KG1 (cell line): ENCODE data around the gene TDP2.

Experiments used
- DNase-seq: peaks from one replicate; lab custom pipeline; 2025; lab: John Stamatoyannopoulos, UW

The TDP2 gene

DNA sequence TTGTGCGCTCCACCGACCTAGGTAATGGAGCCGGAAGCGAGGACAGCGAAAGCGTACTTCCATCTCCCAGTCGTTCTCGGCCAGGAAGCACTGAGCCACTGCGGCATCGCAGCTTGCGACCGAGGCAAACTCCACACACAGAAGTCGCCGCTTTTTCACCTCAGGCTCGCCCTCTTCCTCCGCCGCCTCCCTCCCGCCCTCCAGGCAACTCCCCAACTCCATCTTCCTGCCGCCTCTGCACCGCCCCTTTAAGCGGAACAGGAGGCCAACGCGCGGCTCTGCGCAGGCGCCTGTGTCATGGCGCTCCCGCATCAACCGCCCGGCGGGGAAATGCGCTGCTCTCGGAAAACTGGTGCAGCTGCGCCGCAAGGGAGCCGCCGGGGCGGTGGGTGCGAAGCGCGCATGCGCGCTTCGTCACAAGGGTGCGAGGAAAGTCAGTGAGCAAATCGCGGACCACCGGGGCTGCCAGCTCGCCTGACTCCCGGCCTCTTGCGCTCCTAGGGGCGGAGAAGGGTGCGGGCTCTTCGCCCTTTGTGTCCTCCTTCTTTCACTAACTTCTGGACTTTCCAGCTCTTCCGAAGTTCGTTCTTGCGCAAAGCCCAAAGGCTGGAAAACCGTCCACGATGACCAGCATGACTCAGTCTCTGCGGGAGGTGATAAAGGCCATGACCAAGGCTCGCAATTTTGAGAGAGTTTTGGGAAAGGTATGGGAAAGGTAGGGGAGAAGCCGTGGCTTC is at the start of gene TDP2, which contains the start of gene ACOT13:
Gene TDP2 (minus strand): TSS at position 259 of the 737 bp plus-strand sequence. CDS start 37 bp downstream, at position 222.
Gene ACOT13 (plus strand): TSS at position 437 of the 737 bp plus-strand sequence. CDS start 187 bp downstream, at position 624.
- DNase-seq = peak; percentile 95

DNA sequence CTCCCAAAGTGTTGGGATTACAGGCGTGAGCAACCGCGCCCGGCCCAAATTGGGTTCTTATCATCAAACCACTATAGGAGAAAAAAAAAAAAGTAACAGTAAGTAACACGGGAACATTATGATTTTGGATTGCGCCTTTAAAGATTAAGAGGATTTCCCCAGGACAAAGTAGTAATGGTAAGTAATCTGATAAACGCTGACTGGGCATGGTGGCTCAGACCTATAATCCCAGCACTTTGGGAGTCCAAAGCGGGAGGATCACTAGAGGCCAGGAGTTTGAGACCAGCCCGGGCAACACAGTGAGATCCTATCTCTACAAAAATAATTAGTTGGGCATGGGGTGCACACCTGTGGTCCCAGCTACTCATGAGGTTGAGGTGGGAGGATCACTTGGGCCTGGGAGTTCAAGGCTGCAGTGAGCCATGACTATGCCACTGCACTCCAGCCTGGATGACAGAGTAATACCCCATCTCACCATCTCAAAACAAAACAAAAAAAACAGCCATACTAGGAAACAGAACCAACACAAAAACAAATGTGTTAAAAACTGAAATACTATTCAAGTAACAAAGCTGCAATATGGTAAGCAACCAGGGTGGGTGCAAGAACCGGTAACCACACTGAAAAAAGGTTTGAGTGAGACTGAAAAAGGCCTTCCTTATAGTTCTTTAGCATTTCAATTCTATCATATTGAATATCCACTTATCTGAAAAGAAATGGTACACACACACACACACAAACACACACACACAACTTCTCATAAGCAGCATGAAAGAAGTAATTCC is 44.0 kb upstream of the TDP2 start:
- no peak for DNase-seq

- DNase-seq = no peak
Measured at GRCh38 chr6:24709014-24709711, 42.5 kb upstream of the TDP2 start.

DNA sequence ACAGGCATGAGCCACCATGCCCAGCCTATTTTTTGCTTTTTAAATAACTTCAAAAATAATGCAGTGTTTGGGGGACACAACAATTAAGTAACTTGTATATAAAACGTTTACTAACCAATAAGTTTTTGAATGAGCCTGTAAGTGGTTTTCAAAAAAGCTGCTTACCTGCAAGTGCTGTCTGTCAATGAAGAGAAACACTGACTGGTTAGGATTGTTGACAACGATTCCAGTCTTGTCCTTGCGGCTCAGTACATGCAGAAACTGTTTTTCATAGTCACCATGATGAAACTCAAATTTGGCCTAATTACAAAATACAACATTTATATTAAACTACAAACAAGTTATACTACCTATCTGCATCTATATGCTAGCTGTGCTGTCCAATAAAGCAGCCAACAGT is 41.9 kb upstream of the TDP2 start:
- DNase-seq = no peak

DNA sequence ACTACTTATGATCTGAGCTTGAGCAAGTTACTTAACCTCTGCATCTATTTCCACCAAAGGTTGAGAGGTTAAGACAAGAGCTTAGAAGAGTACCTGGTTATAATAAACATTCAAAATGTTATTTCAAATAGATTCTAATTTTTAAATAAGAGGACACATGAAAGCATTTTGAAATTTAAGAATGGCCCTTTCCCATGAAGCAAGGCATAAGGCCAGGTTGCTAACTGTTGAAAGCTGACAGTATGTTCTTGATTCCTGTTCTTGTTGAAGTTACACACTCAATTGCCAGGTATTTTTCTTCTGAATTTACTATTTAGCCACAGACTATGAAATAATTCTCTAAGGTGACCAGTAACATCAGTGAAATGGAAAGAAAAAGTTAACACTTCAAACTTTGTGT is 37.8 kb upstream of the TDP2 start:
- DNase-seq = no peak

DNA sequence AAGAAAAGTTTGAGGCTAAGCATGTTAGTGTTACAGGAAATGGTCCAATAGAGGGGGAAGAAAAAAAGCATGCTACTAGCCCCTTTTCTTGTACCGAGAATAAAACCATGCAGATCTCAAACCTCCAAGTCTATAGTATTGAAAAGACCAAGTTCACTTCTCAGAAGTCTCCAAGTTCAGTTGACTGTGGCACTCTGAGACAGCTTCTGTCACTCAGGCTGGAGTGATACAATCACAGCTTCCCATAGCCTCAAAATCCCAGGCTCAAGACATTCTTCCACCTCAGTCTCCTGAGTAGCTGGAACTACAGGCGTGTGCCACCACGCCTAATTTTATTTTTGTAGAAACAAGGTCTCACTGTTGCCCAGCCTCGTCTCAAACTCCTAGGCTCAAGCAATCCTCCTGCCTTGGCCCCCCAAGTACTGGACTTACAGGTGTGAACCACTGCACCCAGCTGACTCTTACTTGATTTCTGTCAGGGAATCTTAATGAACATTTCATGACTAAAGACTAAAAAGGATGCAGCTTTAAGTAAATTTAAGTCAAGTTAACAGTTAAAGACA is 36.1 kb upstream of the TDP2 start:
- no peak for DNase-seq

- no peak for DNase-seq
Measured at GRCh38 chr6:24699521-24700359, 33.0 kb upstream of the TDP2 start.

GRCh38 chr6:24696097-24696496 is 29.4 kb upstream of the TDP2 start:
- no peak for DNase-seq

GRCh38 chr6:24695635-24696034 is 28.9 kb upstream of the TDP2 start:
- DNase-seq = peak; percentile 3

- no peak for DNase-seq
Measured at GRCh38 chr6:24694198-24694597, 27.5 kb upstream of the TDP2 start.

DNA sequence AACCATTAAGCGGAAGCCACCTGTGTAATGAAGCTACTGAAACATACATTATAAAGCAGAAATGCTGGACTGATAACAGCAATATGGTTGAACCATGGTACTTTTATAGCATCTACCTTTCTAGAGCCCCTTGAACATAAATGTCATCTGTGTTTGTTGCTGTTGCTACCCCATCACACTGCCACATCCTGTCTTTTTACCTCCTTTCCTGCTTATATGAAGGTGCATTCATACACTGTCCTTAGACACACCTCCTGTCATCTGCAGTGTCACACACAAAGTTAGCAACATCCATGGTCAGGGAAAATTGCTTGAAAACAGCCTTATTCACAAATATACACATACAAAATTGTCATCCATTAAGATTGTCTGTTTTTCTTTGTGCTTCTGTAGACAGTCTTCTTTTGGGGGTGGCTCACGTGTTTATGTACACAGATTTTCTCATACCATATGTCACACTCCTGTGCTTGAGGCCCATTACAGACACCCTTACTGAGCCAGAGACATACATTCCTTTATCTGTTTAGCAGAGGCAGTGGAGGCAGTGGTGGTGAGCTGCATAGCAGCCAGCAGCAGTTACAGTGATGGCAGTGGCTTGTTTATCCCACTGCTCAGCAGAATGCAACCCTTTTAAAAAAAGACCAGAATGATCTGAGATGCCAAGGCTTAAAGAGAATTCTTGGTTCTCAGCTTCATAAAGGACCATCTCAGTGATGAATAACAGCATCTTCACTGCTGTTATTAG is 26.3 kb upstream of the TDP2 start:
- DNase-seq = no peak

GRCh38 chr6:24692415-24692814 is 25.7 kb upstream of the TDP2 start:
- no peak for DNase-seq

DNA sequence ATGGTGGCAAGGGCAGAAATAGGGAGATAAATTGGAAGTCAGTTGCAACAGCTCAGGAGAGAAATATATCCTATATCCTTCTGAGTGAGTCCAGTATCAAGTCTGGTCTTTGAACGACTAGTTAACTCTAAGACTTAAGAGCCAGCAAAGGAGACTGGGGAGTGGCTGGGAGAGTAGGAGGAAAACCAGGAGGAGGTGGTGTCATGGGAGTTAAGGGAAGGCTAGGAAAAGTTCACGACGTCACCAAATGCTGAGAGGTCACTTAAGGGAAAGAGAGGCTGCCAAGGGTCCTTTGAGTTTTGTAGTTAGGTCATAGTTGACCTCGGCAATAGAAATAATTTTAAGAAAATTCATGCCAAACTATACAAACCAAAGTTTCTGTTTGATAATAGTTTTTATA is 25.3 kb upstream of the TDP2 start:
- no peak for DNase-seq

DNA sequence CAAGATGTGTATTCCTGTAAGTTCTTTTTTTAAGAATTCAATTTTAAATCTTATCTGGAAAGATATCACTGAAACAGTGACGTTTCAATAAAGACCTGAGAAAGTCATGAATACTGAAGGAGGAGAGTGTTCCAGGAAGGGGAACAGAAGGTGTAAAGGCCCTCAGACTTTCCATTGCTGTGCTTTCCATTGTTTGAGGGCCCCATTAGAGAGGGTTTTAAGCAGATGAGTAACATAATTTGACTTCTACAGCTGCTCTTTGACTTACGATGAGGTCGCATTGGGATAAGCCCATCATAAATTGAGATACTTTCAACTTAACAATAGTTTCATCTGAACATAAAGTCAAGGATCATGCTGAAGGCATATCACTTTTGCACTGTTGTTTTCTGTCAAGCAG is 24.9 kb upstream of the TDP2 start:
- DNase-seq = no peak

- no peak for DNase-seq
Measured at GRCh38 chr6:24690593-24690992, 23.9 kb upstream of the TDP2 start.

DNA sequence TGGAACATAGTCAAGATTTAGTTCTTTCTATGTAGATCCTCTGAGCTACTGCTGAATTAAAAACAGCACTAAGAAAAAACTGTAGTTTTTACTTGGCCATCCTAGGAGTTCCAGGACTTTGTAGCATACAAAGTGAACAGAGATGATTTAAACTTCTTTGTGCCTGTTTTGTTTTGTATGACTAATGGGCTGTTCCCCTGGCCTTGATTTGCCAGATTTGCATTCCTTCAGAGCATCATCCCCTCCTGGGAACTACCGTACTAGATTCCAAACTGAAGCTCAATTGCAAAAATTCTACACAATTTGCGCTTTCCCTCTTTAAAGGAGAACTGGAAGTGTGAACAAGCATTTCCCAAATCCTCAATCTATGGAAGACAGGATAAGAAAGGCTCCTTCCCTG is 23.3 kb upstream of the TDP2 start:
- no peak for DNase-seq

DNA sequence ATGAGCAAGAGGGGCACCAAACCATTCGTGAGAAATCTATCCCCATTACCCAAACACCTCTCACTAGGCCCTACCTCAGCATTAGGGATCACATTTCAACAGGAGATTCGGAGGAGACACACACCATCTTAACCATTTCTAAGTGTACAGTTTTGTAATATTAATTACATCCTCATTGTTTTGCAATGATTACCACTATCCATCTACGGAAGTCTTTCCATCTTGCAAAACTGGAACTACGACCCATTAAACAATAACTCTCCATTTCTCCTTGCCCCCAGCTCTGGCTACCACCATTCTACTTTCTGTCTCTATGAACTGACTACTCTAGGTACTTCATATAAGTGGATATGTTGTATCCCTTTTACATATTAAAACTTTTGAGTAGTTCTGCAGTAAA is 20.2 kb upstream of the TDP2 start:
- no peak for DNase-seq

DNA sequence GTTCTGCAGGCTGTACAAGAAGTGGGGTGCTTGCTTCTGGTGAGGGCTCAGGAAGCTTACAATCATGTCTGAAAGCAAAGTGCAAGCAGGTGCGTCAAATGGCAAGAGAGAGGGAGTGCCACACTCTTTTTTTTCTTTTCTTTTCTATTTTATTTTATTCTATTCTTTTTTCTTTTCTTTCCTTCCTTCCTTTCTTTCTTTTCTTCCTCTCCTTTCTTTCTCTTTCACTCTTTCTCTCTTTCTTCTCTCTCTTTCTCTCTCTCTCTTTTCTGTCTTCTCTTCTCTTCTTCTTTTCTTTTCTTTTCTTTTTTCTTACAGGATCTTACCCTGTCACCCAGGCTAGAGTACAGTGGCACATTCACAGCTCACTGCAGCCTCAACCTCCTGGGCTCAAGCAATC is 19.7 kb upstream of the TDP2 start:
- no peak for DNase-seq

- DNase-seq = no peak
Measured at GRCh38 chr6:24683297-24684296, 16.9 kb upstream of the TDP2 start.

DNA sequence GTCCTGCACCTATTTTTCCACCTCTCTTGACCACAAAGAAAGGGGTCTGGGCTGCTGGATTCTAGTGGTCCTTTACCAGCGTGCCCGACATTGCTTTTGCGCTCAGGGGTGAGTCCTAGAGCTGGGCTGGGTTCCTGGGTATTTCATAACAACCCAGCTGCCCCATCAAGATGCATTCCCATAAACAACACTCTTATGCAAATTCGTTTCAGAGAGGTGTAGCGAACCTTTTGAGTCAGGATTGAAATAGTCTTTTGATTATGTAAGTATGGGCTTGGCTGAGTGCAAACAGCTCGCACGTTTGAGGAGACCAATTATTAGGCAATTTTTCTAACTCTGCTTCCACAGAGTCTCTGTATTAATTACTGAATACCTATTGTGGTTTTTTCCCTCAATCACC is 13.9 kb upstream of the TDP2 start:
- no peak for DNase-seq
